Measurements from ENCODE around the gene HACD2. TPM values are rescaled to one million over a fixed set of nuclear protein-coding genes. Genes with fewer than 3 reads are reported as not detected.
A peak's percentile ranks its signal among the peaks of the same experiment; 100 is the strongest.

The HACD2 gene
- total RNA-seq, 2 experiments from 2014 or later = 12.1 to 13.3 TPM

DNA sequence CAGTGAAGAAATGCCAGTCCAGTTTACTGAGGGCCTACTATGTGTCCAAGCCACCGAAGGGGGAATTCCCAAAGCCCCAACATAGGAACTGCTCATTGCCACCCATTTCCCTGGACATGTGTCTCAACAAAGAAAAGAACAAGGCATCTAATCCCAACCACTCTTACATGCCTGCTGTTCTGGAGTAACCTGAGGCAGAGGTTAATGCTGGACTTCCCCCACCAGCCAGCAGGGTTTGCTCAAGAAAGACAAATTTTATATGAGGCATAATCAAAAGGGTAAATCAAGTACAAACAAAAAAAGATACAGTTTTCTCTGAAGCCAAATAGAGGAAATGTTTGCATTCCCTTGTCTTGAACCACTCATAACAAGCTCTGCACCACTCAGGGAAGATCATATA is 140.1 kb downstream of the HACD2 start:
- H3K4me1 Mint-ChIP-seq (ENCODE audit: low read depth) = peaks cover 5% of the 10 kb centered on the region
- ChIA-PET CTCF (no interaction called here), POLR2A (no interaction called here)
- H3K9me3 Mint-ChIP-seq = no peaks in the 10 kb centered on the region
- H3K27ac Mint-ChIP-seq = no peak overlapping the region
- Histone ChIP-seq H3K9me3 (ENCODE audit: control insufficient read depth in 1 of 2, insufficient read depth in 1 of 2, low read length in 2 of 2) (peaks cover 0 to 5% of the 10 kb centered on the region in 2 experiments), H3K4me3 (ENCODE audit: low read length) (no peak overlapping the region), H3K27ac (ENCODE audit: low read depth in 1 of 2, low read length in 2 of 2) (no peak overlapping the region), H3K36me3 (ENCODE audit: insufficient read depth, low read length) (no peaks in the 10 kb centered on the region), H3K4me1 (ENCODE audit: insufficient read depth, low read length) (peaks cover 7% of the 10 kb centered on the region), H3K27me3 (ENCODE audit: control insufficient read depth in 1 of 2, insufficient read depth in 2 of 2, low read length in 2 of 2) (peaks cover 27 to 37% of the 10 kb centered on the region in 2 experiments)
- DNase-seq (no peak), ATAC-seq (ENCODE audit: poor library complexity) (no peak)
- H3K4me3 Mint-ChIP-seq = peak overlapping the region; percentile 21
- H3K36me3 Mint-ChIP-seq (ENCODE audit: low read depth) = no peaks in the 10 kb centered on the region
- TF ChIP-seq CTCF (IDR thresholded peaks at IDR 0.05) = no peak
- intact Hi-C loops (cut with DNase I, micrococcal nuclease) = no loop called here
- peaks cover 76% of the 10 kb centered on the region for H3K27me3 Mint-ChIP-seq

- Histone ChIP-seq H3K4me3 (ENCODE audit: low read length) (no peak overlapping the region), H3K27ac (ENCODE audit: low read depth in 1 of 2, low read length in 2 of 2) (no peak overlapping the region), H3K27me3 (ENCODE audit: control insufficient read depth in 1 of 2, insufficient read depth in 2 of 2, low read length in 2 of 2) (peaks cover 28 to 37% of the 10 kb centered on the region in 2 experiments), H3K4me1 (ENCODE audit: insufficient read depth, low read length) (peaks cover 6% of the 10 kb centered on the region), H3K9me3 (ENCODE audit: control insufficient read depth in 1 of 2, insufficient read depth in 1 of 2, low read length in 2 of 2) (peaks cover 0 to 5% of the 10 kb centered on the region in 2 experiments), H3K36me3 (ENCODE audit: insufficient read depth, low read length) (no peaks in the 10 kb centered on the region)
- H3K4me1 Mint-ChIP-seq (ENCODE audit: low read depth) = peaks cover 5% of the 10 kb centered on the region
- no peak for TF ChIP-seq CTCF (IDR thresholded peaks at IDR 0.05)
- peaks cover 79% of the 10 kb centered on the region for H3K27me3 Mint-ChIP-seq
- DNase-seq (no peak), ATAC-seq (ENCODE audit: poor library complexity) (no peak)
- no peak overlapping the region for H3K27ac Mint-ChIP-seq
- no peaks in the 10 kb centered on the region for H3K9me3 Mint-ChIP-seq
- ChIA-PET CTCF (no interaction called here), POLR2A (no interaction called here)
- H3K36me3 Mint-ChIP-seq (ENCODE audit: low read depth) = no peaks in the 10 kb centered on the region
- no peak overlapping the region for H3K4me3 Mint-ChIP-seq
- intact Hi-C loops (cut with DNase I, micrococcal nuclease) = no loop called here
Measured at GRCh38 chr3:123444023-123444422, 140.8 kb downstream of the HACD2 start.

DNA sequence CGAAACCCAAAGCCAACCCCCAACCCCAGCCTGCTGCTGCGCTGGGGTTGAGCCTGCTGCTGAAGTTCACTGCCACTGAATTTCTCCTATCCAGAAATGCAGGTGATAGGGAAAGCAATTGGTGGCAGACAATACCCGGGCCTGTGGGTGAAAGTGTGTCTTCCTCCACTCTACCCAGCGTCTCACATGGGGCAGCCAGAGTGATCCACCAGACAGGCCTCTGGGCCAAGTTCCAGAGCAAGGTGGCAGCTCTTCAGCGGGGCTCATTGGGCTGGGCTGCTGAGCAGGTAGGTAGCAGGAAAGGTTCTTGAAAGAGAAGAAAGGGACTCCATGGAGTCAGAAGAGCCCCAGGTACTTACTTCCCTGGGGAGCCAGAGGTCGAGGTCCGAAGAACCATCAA is 141.9 kb downstream of the HACD2 start:
- Mint-ChIP-seq H3K36me3 (ENCODE audit: low read depth) (no peaks in the 10 kb centered on the region), H3K9me3 (no peaks in the 10 kb centered on the region), H3K4me3 (no peak overlapping the region), H3K27me3 (peaks cover 79% of the 10 kb centered on the region), H3K27ac (no peak overlapping the region), H3K4me1 (ENCODE audit: low read depth) (peaks cover 5% of the 10 kb centered on the region)
- H3K27me3 ChIP-seq (ENCODE audit: control insufficient read depth in 1 of 2, insufficient read depth in 2 of 2, low read length in 2 of 2) = peaks cover 24 to 30% of the 10 kb centered on the region in 2 experiments
- no peak overlapping the region for H3K4me3 ChIP-seq (ENCODE audit: low read length)
- no peaks in the 10 kb centered on the region for H3K4me1 ChIP-seq (ENCODE audit: insufficient read depth, low read length)
- ATAC-seq (ENCODE audit: poor library complexity) (no peak), DNase-seq (no peak)
- intact Hi-C loops (cut with DNase I, micrococcal nuclease) = no loop called here
- no peak overlapping the region for H3K27ac ChIP-seq (ENCODE audit: low read depth in 1 of 2, low read length in 2 of 2)
- H3K9me3 ChIP-seq (ENCODE audit: control insufficient read depth in 1 of 2, insufficient read depth in 1 of 2, low read length in 2 of 2) = no peaks in the 10 kb centered on the region
- TF ChIP-seq CTCF (IDR thresholded peaks at IDR 0.05) = no peak
- ChIA-PET CTCF (no interaction called here), POLR2A (no interaction called here)
- H3K36me3 ChIP-seq (ENCODE audit: insufficient read depth, low read length) = no peaks in the 10 kb centered on the region

Measured in CD4-positive, alpha-beta T cell (primary cell).